ENCODE results near the gene DBN1.

DBN1 gene

GRCh38 chr5:177455661-177456590 is 17.5 kb downstream of the DBN1 start:
- DNase-seq (ENCODE audit: low read depth) = no peak

- no peak for DNase-seq (ENCODE audit: low read depth)
Measured at GRCh38 chr5:177455036-177455660, 18.3 kb downstream of the DBN1 start.

- DNase-seq (ENCODE audit: low read depth) = peak; percentile 53
Measured at GRCh38 chr5:177454397-177455035, 18.9 kb downstream of the DBN1 start.

GRCh38 chr5:177453852-177454396 is 19.5 kb downstream of the DBN1 start:
- no peak for DNase-seq (ENCODE audit: low read depth)

- no peak for DNase-seq (ENCODE audit: low read depth)
Measured at GRCh38 chr5:177452688-177453638, 20.5 kb downstream of the DBN1 start.

GRCh38 chr5:177450667-177451424 is 22.6 kb downstream of the DBN1 start:
- no peak for DNase-seq (ENCODE audit: low read depth)

GRCh38 chr5:177449140-177450061 is 24.0 kb downstream of the DBN1 start:
- no peak for DNase-seq (ENCODE audit: low read depth)

GRCh38 chr5:177448244-177448950 is 25.0 kb downstream of the DBN1 start:
- no peak for DNase-seq (ENCODE audit: low read depth)

GRCh38 chr5:177447611-177448243 is 25.7 kb downstream of the DBN1 start:
- peak; percentile 94 for DNase-seq (ENCODE audit: low read depth)

- no peak for DNase-seq (ENCODE audit: low read depth)
Measured at GRCh38 chr5:177447066-177447610, 26.3 kb downstream of the DBN1 start.

GRCh38 chr5:177446200-177447065 is 27.0 kb downstream of the DBN1 start, which contains the start of gene PRR7:
Gene PRR7, plus strand, starts transcription at chr5:177446814. Its CDS starts 8,254 bp downstream, at chr5:177455068.
- no peak for DNase-seq (ENCODE audit: low read depth)

- DNase-seq (ENCODE audit: low read depth) = no peak
Measured at GRCh38 chr5:177445917-177446199, 27.6 kb downstream of the DBN1 start.

- no peak for DNase-seq (ENCODE audit: low read depth)
Measured at GRCh38 chr5:177445052-177445916, 28.1 kb downstream of the DBN1 start.

GRCh38 chr5:177444106-177445051 is 29.1 kb downstream of the DBN1 start:
- DNase-seq (ENCODE audit: low read depth) = no peak
